GM18508 (cell line): ENCODE measurements around the gene IQCM.
"Not testable (repeated sequence)": the region's sequence is repeated elsewhere in the genome, so short reads cannot be mapped to it uniquely, and the experiment has no call there.

Experiments used
- ATAC-seq: cut with Tn5 transposase; IDR thresholded peaks from one replicate; pipeline ENCODE4 v1.9.1; 2021; ENCODE audit warnings: moderate number of reproducible peaks; ENCODE audit not compliant: insufficient read depth, unreplicated experiment

The IQCM gene

GRCh38 chr4:149605601-149606378 is 209.9 kb downstream of the IQCM start:
- no peak for ATAC-seq

- no peak for ATAC-seq
Measured at GRCh38 chr4:149604827-149605226, 210.8 kb downstream of the IQCM start.

GRCh38 chr4:149595500-149595899 is 220.1 kb downstream of the IQCM start:
- ATAC-seq = no peak

- ATAC-seq = no peak
Measured at GRCh38 chr4:149589826-149590225, 225.8 kb downstream of the IQCM start.

GRCh38 chr4:149584722-149585121 is 230.9 kb downstream of the IQCM start:
- ATAC-seq = no peak

GRCh38 chr4:149574971-149575370 is 240.7 kb downstream of the IQCM start:
- no peak for ATAC-seq

- ATAC-seq = no peak
Measured at GRCh38 chr4:149572716-149573115, 242.9 kb downstream of the IQCM start.

GRCh38 chr4:149555799-149556198 is 259.8 kb downstream of the IQCM start:
- ATAC-seq = no peak

- ATAC-seq = no peak
Measured at GRCh38 chr4:149555146-149555545, 260.5 kb downstream of the IQCM start.

GRCh38 chr4:149553959-149554520 is 261.6 kb downstream of the IQCM start:
- ATAC-seq = no peak

GRCh38 chr4:149552601-149553000 is 263.0 kb downstream of the IQCM start:
- no peak for ATAC-seq

- ATAC-seq = no peak
Measured at GRCh38 chr4:149549911-149550310, 265.7 kb downstream of the IQCM start.

GRCh38 chr4:149534779-149535178 is 280.9 kb downstream of the IQCM start:
- ATAC-seq = no peak

- no peak for ATAC-seq
Measured at GRCh38 chr4:149531861-149532260, 283.8 kb downstream of the IQCM start.

- ATAC-seq = no peak
Measured at GRCh38 chr4:149523039-149523438, 292.6 kb downstream of the IQCM start.

GRCh38 chr4:149521611-149522425 is 293.8 kb downstream of the IQCM start:
- ATAC-seq = no peak

- no peak for ATAC-seq
Measured at GRCh38 chr4:149518471-149518870, 297.2 kb downstream of the IQCM start.

GRCh38 chr4:149513081-149513480 is 302.6 kb downstream of the IQCM start:
- ATAC-seq = no peak

GRCh38 chr4:149512501-149512900 is 303.1 kb downstream of the IQCM start:
- ATAC-seq = no peak

GRCh38 chr4:149511558-149512298 is 303.9 kb downstream of the IQCM start:
- no peak for ATAC-seq

GRCh38 chr4:149507309-149507708 is 308.3 kb downstream of the IQCM start:
- ATAC-seq = not testable (repeated sequence)
